ENCODE data around the gene KIAA1671. TPM values are rescaled to one million over a fixed set of nuclear protein-coding genes. Genes with fewer than 3 reads are reported as not detected.

KIAA1671 gene
- total RNA-seq, 6 experiments from 2014 or later, result 1.3 to 5.0 (median 1.6) TPM

GRCh38 chr22:25014896-25015755, 62.6 kb downstream of the KIAA1671 start:
- no peak overlapping the region for H3K4me3 Mint-ChIP-seq
- no peaks in the 10 kb centered on the region for H3K4me1 Mint-ChIP-seq (ENCODE audit: low read depth)
- no peaks in the 10 kb centered on the region for H3K36me3 Mint-ChIP-seq (ENCODE audit: low read depth)
- no peaks in the 10 kb centered on the region; the same call in 1 of the 2 replicates for H3K27me3 Mint-ChIP-seq (ENCODE audit: insufficient read depth)
- DNase-seq, result no peak
- peaks cover 12% of the 10 kb centered on the region for H3K9me3 Mint-ChIP-seq
- TF ChIP-seq, protein P1, sequence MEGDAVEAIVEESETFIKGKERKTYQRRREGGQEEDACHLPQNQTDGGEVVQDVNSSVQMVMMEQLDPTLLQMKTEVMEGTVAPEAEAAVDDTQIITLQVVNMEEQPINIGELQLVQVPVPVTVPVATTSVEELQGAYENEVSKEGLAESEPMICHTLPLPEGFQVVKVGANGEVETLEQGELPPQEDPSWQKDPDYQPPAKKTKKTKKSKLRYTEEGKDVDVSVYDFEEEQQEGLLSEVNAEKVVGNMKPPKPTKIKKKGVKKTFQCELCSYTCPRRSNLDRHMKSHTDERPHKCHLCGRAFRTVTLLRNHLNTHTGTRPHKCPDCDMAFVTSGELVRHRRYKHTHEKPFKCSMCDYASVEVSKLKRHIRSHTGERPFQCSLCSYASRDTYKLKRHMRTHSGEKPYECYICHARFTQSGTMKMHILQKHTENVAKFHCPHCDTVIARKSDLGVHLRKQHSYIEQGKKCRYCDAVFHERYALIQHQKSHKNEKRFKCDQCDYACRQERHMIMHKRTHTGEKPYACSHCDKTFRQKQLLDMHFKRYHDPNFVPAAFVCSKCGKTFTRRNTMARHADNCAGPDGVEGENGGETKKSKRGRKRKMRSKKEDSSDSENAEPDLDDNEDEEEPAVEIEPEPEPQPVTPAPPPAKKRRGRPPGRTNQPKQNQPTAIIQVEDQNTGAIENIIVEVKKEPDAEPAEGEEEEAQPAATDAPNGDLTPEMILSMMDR (IDR thresholded peaks at IDR 0.05), result no peak
- H3K27ac Mint-ChIP-seq, result no peak overlapping the region

- H3K9me3 Mint-ChIP-seq, result peaks cover 21% of the 10 kb centered on the region
- no peaks in the 10 kb centered on the region for H3K4me1 Mint-ChIP-seq (ENCODE audit: low read depth)
- no peaks in the 10 kb centered on the region for H3K36me3 Mint-ChIP-seq (ENCODE audit: low read depth)
- no peak for DNase-seq
- H3K4me3 Mint-ChIP-seq, result no peak overlapping the region
- H3K27ac Mint-ChIP-seq, result no peak overlapping the region
- H3K27me3 Mint-ChIP-seq (ENCODE audit: insufficient read depth), result no peaks in the 10 kb centered on the region; the same call in 1 of the 2 replicates
- TF ChIP-seq, protein P1 (IDR thresholded peaks at IDR 0.05), result no peak
Measured at GRCh38 chr22:25016311-25016710, 63.8 kb downstream of the KIAA1671 start.

- peaks cover 24% of the 10 kb centered on the region for H3K9me3 Mint-ChIP-seq
Measured at GRCh38 chr22:25018009-25018408, 65.5 kb downstream of the KIAA1671 start.

GRCh38 chr22:25019427-25020184, 67.1 kb downstream of the KIAA1671 start:
- Mint-ChIP-seq H3K9me3 (peaks cover 24% of the 10 kb centered on the region), H3K27me3 (ENCODE audit: insufficient read depth) (peaks cover 3% of the 10 kb centered on the region), H3K27ac (no peak overlapping the region), H3K4me1 (ENCODE audit: low read depth) (peaks cover 4% of the 10 kb centered on the region; the same call in 1 of the 2 replicates), H3K36me3 (ENCODE audit: low read depth) (no peaks in the 10 kb centered on the region), H3K4me3 (no peak overlapping the region)
- no peak for DNase-seq
- TF ChIP-seq, protein P1 (IDR thresholded peaks at IDR 0.05), result no peak

More at GRCh38 chr22:25018009-25018408, 65.5 kb downstream of the KIAA1671 start:
- no peak overlapping the region for H3K4me3 Mint-ChIP-seq
- TF ChIP-seq, protein P1 (IDR thresholded peaks at IDR 0.05), result no peak
- DNase-seq, result no peak
- no peaks in the 10 kb centered on the region; the same call in 1 of the 2 replicates for H3K27me3 Mint-ChIP-seq (ENCODE audit: insufficient read depth)
- no peak overlapping the region for H3K27ac Mint-ChIP-seq
- no peaks in the 10 kb centered on the region for H3K4me1 Mint-ChIP-seq (ENCODE audit: low read depth)
- no peaks in the 10 kb centered on the region for H3K36me3 Mint-ChIP-seq (ENCODE audit: low read depth)

DNA sequence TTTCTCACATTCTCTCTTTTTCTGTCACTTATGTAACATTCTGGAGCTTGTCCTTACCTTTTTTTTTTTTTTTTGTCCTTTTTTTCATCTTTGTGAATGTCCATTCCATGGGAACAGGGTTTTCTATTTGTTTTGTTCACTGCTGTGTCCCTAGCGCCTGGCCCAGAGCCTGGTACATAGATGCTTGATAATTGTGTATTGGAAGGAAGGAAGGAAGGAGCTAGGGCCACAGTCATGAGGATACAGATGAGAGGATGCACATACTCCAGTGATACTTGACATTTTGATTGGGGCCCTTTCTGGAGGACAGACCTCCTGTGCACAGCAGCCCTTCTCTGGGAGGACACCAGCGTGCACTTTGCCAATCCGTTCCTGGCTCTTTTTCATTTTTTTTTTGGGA, 68.9 kb downstream of the KIAA1671 start:
- Mint-ChIP-seq H3K27ac (no peak overlapping the region), H3K4me3 (no peak overlapping the region)

More for the DNA sequence above, 68.9 kb downstream of the KIAA1671 start:
- Mint-ChIP-seq H3K27me3 (ENCODE audit: insufficient read depth) (peaks cover 3% of the 10 kb centered on the region), H3K36me3 (ENCODE audit: low read depth) (no peaks in the 10 kb centered on the region), H3K9me3 (peaks cover 23% of the 10 kb centered on the region), H3K4me1 (ENCODE audit: low read depth) (peaks cover 20% of the 10 kb centered on the region)
- DNase-seq, result no peak
- TF ChIP-seq, protein P1 (IDR thresholded peaks at IDR 0.05), result no peak

Measured in HFFc6 (cell line).